A549 treated with ZK216348 at 1 μM for 4 hours (cell line): ENCODE results near the gene PRXL2B. TPM values are rescaled to one million over a fixed set of nuclear protein-coding genes. Genes with fewer than 3 reads are reported as not detected.

Experiments
- total RNA-seq: library from RNA; stranded (reverse); fragments of 200-300 nt; extraction: Qiagen RNA extraction; gene quantifications from 5 replicates; pipeline ENCODE4 v1.2.3, GENCODE V29; 2022; ENCODE audit warnings: low read depth

PRXL2B gene
- total RNA-seq, result 14.5 to 24.7 TPM (median 23.3 TPM) in 5 replicates

GRCh38 chr1:2586154-2587070 lies at the start of gene PRXL2B:
PRXL2B (plus strand) TSS chr1:2586777; CDS start chr1:2586886, 109 bp downstream.

GRCh38 chr1:2556277-2556677 lies 30.3 kb upstream of the PRXL2B start, which contains the start of gene TNFRSF14:
TNFRSF14 (plus strand) TSS chr1:2556371; CDS start chr1:2556665, 294 bp downstream.

GRCh38 chr1:2632561-2633361 lies 46.2 kb downstream of the PRXL2B start, which contains the start of gene MMEL1:
MMEL1 (minus strand) TSS chr1:2633016; CDS start chr1:2629484, 3,532 bp downstream.

Other genes starting within 250 kb of the PRXL2B start
- 5.3 to 9.2 TPM (median 6.6 TPM) in 5 replicates for gene MORN1, start 195.2 kb upstream of the PRXL2B start, total RNA-seq
- 109 to 128 TPM (median 121 TPM) in 5 replicates for gene RER1, start 194.9 kb upstream of the PRXL2B start, total RNA-seq
- gene PEX10, start 174.2 kb upstream of the PRXL2B start, total RNA-seq, result 14.7 to 24.3 TPM (median 22.4 TPM) in 5 replicates
- 0.23 to 0.48 TPM (median 0.25 TPM) in 5 replicates for gene PLCH2, start 110.5 kb upstream of the PRXL2B start, total RNA-seq
- gene PANK4, start 60.2 kb upstream of the PRXL2B start, total RNA-seq, result 8.7 to 14.4 TPM (median 10.6 TPM) in 5 replicates
- gene HES5, start 56.5 kb upstream of the PRXL2B start, total RNA-seq, result not detected in 5 replicates
- 0.21 to 0.67 TPM (median 0.30 TPM) in 4 of 5 replicates, not detected in the other for gene TNFRSF14, start 30.4 kb upstream of the PRXL2B start, total RNA-seq
- not detected in 5 replicates for gene MMEL1, start 46.2 kb downstream of the PRXL2B start, total RNA-seq
- 0.02 to 0.07 TPM (median 0.05 TPM) in 4 of 5 replicates, not detected in the other for gene TTC34, start 214.9 kb downstream of the PRXL2B start, total RNA-seq